OCI-LY7 (cell line): Measurements from ENCODE around the gene ACTN2. TPM values are rescaled to one million over a fixed set of nuclear protein-coding genes. Genes with fewer than 3 reads are reported as not detected.
"Not testable (repeated sequence)": the region's sequence is repeated elsewhere in the genome, so short reads cannot be mapped to it uniquely, and the experiment has no call there.

ENCODE experiments used
- BruUV-seq: library from RNA; stranded (reverse); fragments of 400-500 nt; replicated peaks from 2 replicates; lab custom pipeline; 2021; lab: Mats Ljungman, UMichigan
- CTCF ChIA-PET: fragments of 300-600 bp; sonication (Branson Sonifier 250); formaldehyde crosslinking; loops from one replicate; lab custom pipeline; 2022; ENCODE audit warnings: antibody characterized with exemption; ENCODE audit not compliant: unreplicated experiment; lab: Charles Lee
- POLR2A ChIA-PET: fragments of 300-600 bp; sonication (Branson Sonifier 250); formaldehyde crosslinking; loops from one replicate; lab custom pipeline; 2022; ENCODE audit warnings: antibody characterized with exemption; lab: Charles Lee
- DNase-seq: peaks from one replicate; pipeline ENCODE4 v3.0.0-alpha.2; 2015; ENCODE audit warnings: low spot score
- H2AFZ ChIP-seq: fragments of 200-600 bp; sonication (generic), shearing (Covaris generic); 2 replicates; pipeline ENCODE4 v1.6.1; 2014; ENCODE audit warnings: mild to moderate bottlenecking, antibody characterized with exemption, low read length, moderate library complexity
- H3K27ac ChIP-seq: fragments of 200-600 bp; sonication (generic); 2 replicates; pipeline ENCODE4 v1.5.1; 2014; ENCODE audit warnings: mixed run types, low read depth, mild to moderate bottlenecking, moderate library complexity, low read length, inconsistent platforms; ENCODE audit not compliant: poor library complexity, severe bottlenecking
- H3K36me3 ChIP-seq: fragments of 200-600 bp; sonication (generic); 2 replicates; pipeline ENCODE4 v1.6.1; 2014; ENCODE audit warnings: mild to moderate bottlenecking, antibody characterized with exemption, low read length, moderate library complexity, mixed read lengths; ENCODE audit not compliant: insufficient read depth
- H3K4me1 ChIP-seq: fragments of 200-600 bp; sonication (generic); 2 replicates; pipeline ENCODE4 v1.5.1; 2014; ENCODE audit warnings: mild to moderate bottlenecking, low read length; ENCODE audit not compliant: insufficient read depth, poor library complexity, severe bottlenecking
- H3K4me2 ChIP-seq: fragments of 200-600 bp; sonication (generic); 2 replicates; pipeline ENCODE4 v1.6.1; 2014; ENCODE audit warnings: mild to moderate bottlenecking, low read length
- H3K4me3 ChIP-seq: fragments of 200-600 bp; sonication (generic); 2 replicates; pipeline ENCODE4 v1.5.1; 2014; ENCODE audit warnings: mild to moderate bottlenecking, low read depth, low read length; ENCODE audit not compliant: poor library complexity, severe bottlenecking
- H3K79me2 ChIP-seq: fragments of 200-600 bp; sonication (generic); 2 replicates; pipeline ENCODE4 v1.6.1; 2016; ENCODE audit warnings: low read depth, mild to moderate bottlenecking, low read length, moderate library complexity, mixed read lengths; ENCODE audit not compliant: insufficient read depth
- H3K9me2 ChIP-seq: fragments of 200-600 bp; sonication (generic); 2 replicates; pipeline ENCODE4 v1.6.1; 2016; ENCODE audit warnings: mild to moderate bottlenecking, low read length, mixed read lengths; ENCODE audit not compliant: insufficient read depth
- H3K9me3 ChIP-seq: fragments of 200-600 bp; sonication (generic); 2 replicates; pipeline ENCODE4 v1.6.1; 2014; ENCODE audit warnings: mild to moderate bottlenecking, mixed run types, low read length, mixed read lengths
- H4K20me1 ChIP-seq: fragments of 200-600 bp; sonication (generic); 2 replicates; pipeline ENCODE4 v1.6.1; 2014; ENCODE audit warnings: mild to moderate bottlenecking, antibody characterized with exemption, low read length, moderate library complexity, mixed read lengths; ENCODE audit not compliant: insufficient read depth
- CTCF ChIP-seq: fragments of 200-600 bp; sonication (generic); conservative IDR thresholded peaks from 2 replicates; pipeline ENCODE4 v1.5.1; 2014; ENCODE audit warnings: mild to moderate bottlenecking, antibody characterized with exemption, low read length, moderate library complexity, mixed read lengths
- EZH2phosphoT487 ChIP-seq: fragments of 200-600 bp; sonication (generic); IDR thresholded peaks from 2 replicates; pipeline ENCODE4 v1.6.1; 2018; ENCODE audit warnings: low read depth, borderline replicate concordance, mild to moderate bottlenecking, mixed run types, antibody characterized with exemption, low read length, moderate library complexity, mixed read lengths
- intact Hi-C: fragments of 100-400 bp; cut with micrococcal nuclease; formaldehyde crosslinking; loops from one replicate; pipeline ENCODE4 v1.10.0; 2022; ENCODE audit not compliant: unreplicated experiment
- total RNA-seq, 2 experiments: library from RNA; depleted of rRNA in 1 of 2; stranded (reverse); fragments of >200 nt in 1 of 2; shearing (Covaris generic) in 1 of 2; gene quantifications; 2 replicates each; pipeline ENCODE4 v1.2.3, GENCODE V29; 2014 to 2022

Gene ACTN2
- total RNA-seq, 2 experiments from 2014 or later: not detected

DNA sequence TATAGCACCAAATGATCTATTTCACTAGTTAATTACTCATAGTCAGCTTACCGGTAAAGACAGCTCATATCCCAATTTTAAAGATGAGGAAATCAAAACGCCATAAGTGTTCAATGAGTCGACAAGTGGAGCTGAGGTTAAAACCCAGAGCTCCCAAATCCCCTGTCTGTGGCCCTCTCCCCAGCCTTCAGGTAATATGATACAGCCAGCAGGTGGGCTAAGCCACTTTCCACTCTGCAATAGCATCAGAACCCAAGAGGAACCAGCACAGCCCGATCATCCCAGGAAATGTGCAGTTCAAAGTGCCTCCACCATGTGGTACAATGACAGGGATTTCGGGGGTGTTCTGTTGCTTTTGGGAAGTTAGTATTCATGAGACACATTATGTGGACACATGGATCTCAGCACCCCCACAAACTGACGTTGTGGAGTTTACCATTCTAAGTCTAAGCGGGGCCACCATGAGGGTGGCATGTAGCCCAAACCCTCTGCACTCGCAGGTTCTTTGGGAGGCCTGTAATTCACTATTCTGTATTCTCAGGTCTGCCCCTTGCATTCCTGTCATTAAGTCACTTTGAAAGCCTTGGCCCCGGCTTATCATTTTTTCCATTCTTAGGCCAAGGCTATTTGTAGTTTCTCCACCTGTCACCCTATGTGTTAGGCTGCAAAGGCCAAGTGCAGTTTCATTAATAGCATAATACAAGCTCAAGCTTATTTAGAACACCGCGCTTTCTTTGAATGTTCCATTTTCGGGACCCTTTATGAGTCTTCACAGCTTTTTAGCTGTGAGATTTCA, 26.3 kb upstream of the ACTN2 start:
- Histone ChIP-seq H4K20me1 (no peaks in the 10 kb centered on the region), H3K27ac (no peak overlapping the region), H3K36me3 (no peaks in the 10 kb centered on the region), H3K79me2 (no peaks in the 10 kb centered on the region), H3K9me3 (no peaks in the 10 kb centered on the region), H3K4me2 (no peak overlapping the region), H3K4me1 (no peaks in the 10 kb centered on the region), H3K4me3 (no peak overlapping the region), H2AFZ (no peak overlapping the region), H3K9me2 (no peaks in the 10 kb centered on the region)
- intact Hi-C loops: no loop called here
- DNase-seq: no peak
- ChIA-PET CTCF (no interaction called here), POLR2A (no interaction called here)
- BruUV-seq: no TSS peak
- no peak for TF ChIP-seq CTCF

- TF ChIP-seq CTCF (no peak), EZH2phosphoT487 (no peak)
- Histone ChIP-seq H4K20me1 (no peaks in the 10 kb centered on the region), H3K9me2 (no peaks in the 10 kb centered on the region), H3K4me1 (no peaks in the 10 kb centered on the region), H3K4me2 (no peak overlapping the region), H3K9me3 (no peaks in the 10 kb centered on the region), H3K27ac (no peak overlapping the region), H2AFZ (no peak overlapping the region), H3K4me3 (no peak overlapping the region), H3K36me3 (no peaks in the 10 kb centered on the region), H3K79me2 (no peaks in the 10 kb centered on the region)
- CTCF ChIA-PET: no interaction called here
- intact Hi-C loops: no loop called here
- no peak for DNase-seq
- no TSS peak for BruUV-seq
- POLR2A ChIA-PET: no interaction called here
These were observed 22.4 kb upstream of the ACTN2 start for GRCh38 chr1:236663934-236664333.

GRCh38 chr1:236668909-236669308, 17.4 kb upstream of the ACTN2 start:
- H3K27ac ChIP-seq, H3K9me3 ChIP-seq, H3K4me2 ChIP-seq, H3K36me3 ChIP-seq, H3K4me3 ChIP-seq, H3K4me1 ChIP-seq, DNase-seq, H2AFZ ChIP-seq, H4K20me1 ChIP-seq, BruUV-seq, CTCF ChIA-PET, H3K9me2 ChIP-seq, H3K79me2 ChIP-seq, intact Hi-C loops: not testable (repeated sequence)
- POLR2A ChIA-PET: interaction anchor here (1.3 kb wide), 1 partner anchor 12 kb away, joined by 3 read pairs; no protein-coding TSS in a partner anchor
